Endodermal cell (in vitro differentiated cells): ENCODE results near the gene YPEL1. TPM values are rescaled to one million over a fixed set of nuclear protein-coding genes. Genes with fewer than 3 reads are reported as not detected.

Experiments used
- DNase-seq: peaks from one replicate; pipeline ENCODE4 v3.0.0-alpha.2; 2017
- H3K27ac ChIP-seq: 2 replicates; pipeline ENCODE4 v1.5.1; 2013; ENCODE audit warnings: mild to moderate bottlenecking, low read depth, low read length, moderate library complexity
- H3K27me3 ChIP-seq: 2 replicates; pipeline ENCODE4 v1.6.1; 2013; ENCODE audit warnings: mild to moderate bottlenecking, low read length, moderate library complexity; ENCODE audit not compliant: insufficient read depth, control insufficient read depth, poor library complexity, severe bottlenecking
- H3K36me3 ChIP-seq: 2 replicates; pipeline ENCODE4 v1.7.0; 2013; ENCODE audit warnings: mild to moderate bottlenecking, low read length, moderate library complexity; ENCODE audit not compliant: control insufficient read depth, insufficient read depth
- H3K4me1 ChIP-seq: one replicate; pipeline ENCODE4 v1.7.0; 2013; ENCODE audit warnings: low read length; ENCODE audit not compliant: control insufficient read depth, insufficient read depth
- H3K4me3 ChIP-seq: 2 replicates; pipeline ENCODE4 v1.5.1; 2013; ENCODE audit warnings: mild to moderate bottlenecking, low read length, moderate library complexity
- H3K9ac ChIP-seq: 2 replicates; pipeline ENCODE4 v1.6.1; 2013; ENCODE audit warnings: mild to moderate bottlenecking, low read length, moderate library complexity; ENCODE audit not compliant: poor library complexity, severe bottlenecking; ENCODE audit errors: extremely low read depth
- H3K9me3 ChIP-seq: 2 replicates; pipeline ENCODE4 v1.6.1; 2013; ENCODE audit warnings: mild to moderate bottlenecking, low read length, moderate library complexity; ENCODE audit not compliant: control insufficient read depth
- H3K27ac Mint-ChIP-seq: 2 replicates; pipeline ENCODE4 v1.8.0; 2020; ENCODE audit warnings: mixed read lengths
- H3K27me3 Mint-ChIP-seq: 2 replicates; pipeline ENCODE4 v1.8.0; 2021; ENCODE audit warnings: mild to moderate bottlenecking, mixed read lengths; ENCODE audit not compliant: insufficient read depth
- H3K36me3 Mint-ChIP-seq: 2 replicates; pipeline ENCODE4 v1.8.0; 2020; ENCODE audit warnings: low read depth, mixed read lengths
- H3K4me1 Mint-ChIP-seq: 2 replicates; pipeline ENCODE4 v1.8.0; 2020; ENCODE audit warnings: mixed read lengths
- H3K4me3 Mint-ChIP-seq: 2 replicates; pipeline ENCODE4 v1.8.0; 2020; ENCODE audit warnings: mild to moderate bottlenecking, moderate library complexity, mixed read lengths
- H3K9me3 Mint-ChIP-seq: 2 replicates; pipeline ENCODE4 v1.8.0; 2020; ENCODE audit warnings: mild to moderate bottlenecking, mixed read lengths
- CTCF ChIP-seq: fragments of 200-600 bp; sonication (generic); conservative IDR thresholded peaks from 2 replicates; pipeline ENCODE4 v1.5.0; 2021; ENCODE audit warnings: antibody characterized with exemption, mild to moderate bottlenecking
- WGBS, 2 experiments: methylation state at CpG; one replicate each; pipeline versions ENCODE4 v1.1.5 to v1.1.7; 2013; ENCODE audit warnings: missing lambda C conversion rate in 2 of 2, mixed read lengths in 1 of 2; ENCODE audit not compliant: insufficient coverage in 1 of 2, insufficient read length in 1 of 2; 5-methylcytosine and 5-hydroxymethylcytosine counted together
- microRNA-seq: library from miRNA; unstranded; fragments of <30 nt; microRNA quantifications from one replicate; pipeline ENCODE4 v1.2.0, GENCODE V29; 2020; ENCODE audit warnings: borderline microRNAs expressed
- total RNA-seq, 2 donors: library from RNA; stranded (reverse); fragmentation: NEBNext Ultra II Directional in 1 of 2; extraction: Animal tissue kit (Norgen Biotek cat#: 25700) in 1 of 2; gene quantifications; 2 replicates in 1 of 2; 3 replicates in 1 of 2; pipeline ENCODE4 v1.2.1, GENCODE V29; 2021

The YPEL1 gene
- total RNA-seq, 2 donors from 2014 or later, result 13.4 to 23.4 TPM

- H3K27me3 Mint-ChIP-seq, result no peaks in the 10 kb centered on the region
- WGBS, 2 experiments, result 0% methylated on average over 6 to 29 of the region's 29 CpGs
- Histone ChIP-seq H3K27ac (peak overlapping the region; percentile 97), H3K4me3 (peak overlapping the region; percentile 90), H3K9ac (peak overlapping the region; percentile 49), H3K4me1 (peaks cover 13% of the 10 kb centered on the region), H3K36me3 (peaks cover 34% of the 10 kb centered on the region), H3K27me3 (no peaks in the 10 kb centered on the region), H3K9me3 (no peaks in the 10 kb centered on the region)
- DNase-seq, result no peak
- H3K9me3 Mint-ChIP-seq, result no peaks in the 10 kb centered on the region
- H3K4me3 Mint-ChIP-seq, result peak overlapping the region; percentile 77
- peak overlapping the region; percentile 94 for H3K27ac Mint-ChIP-seq
- peaks cover 22% of the 10 kb centered on the region for H3K4me1 Mint-ChIP-seq
- H3K36me3 Mint-ChIP-seq, result peaks cover 18% of the 10 kb centered on the region
- TF ChIP-seq CTCF, result no peak
These were observed 84.0 kb downstream of the YPEL1 start for GRCh38 chr22:21651521-21652009.

GRCh38 chr22:21650823-21651520 lies 84.6 kb downstream of the YPEL1 start:
- Histone ChIP-seq H3K9ac (peak overlapping the region; percentile 49), H3K36me3 (peaks cover 40% of the 10 kb centered on the region), H3K27me3 (no peaks in the 10 kb centered on the region), H3K4me1 (peaks cover 13% of the 10 kb centered on the region), H3K4me3 (peak overlapping the region; percentile 90), H3K9me3 (no peaks in the 10 kb centered on the region), H3K27ac (peak overlapping the region; percentile 97)
- H3K9me3 Mint-ChIP-seq, result no peaks in the 10 kb centered on the region
- peaks cover 21% of the 10 kb centered on the region for H3K4me1 Mint-ChIP-seq
- peak overlapping the region; percentile 94 for H3K27ac Mint-ChIP-seq
- no peak for TF ChIP-seq CTCF
- H3K36me3 Mint-ChIP-seq, result peaks cover 23% of the 10 kb centered on the region
- H3K27me3 Mint-ChIP-seq, result no peaks in the 10 kb centered on the region
- peak; percentile 66 for DNase-seq
- H3K4me3 Mint-ChIP-seq, result peak overlapping the region; percentile 77
- 0 to 5% methylated on average over 3 to 6 of the region's 6 CpGs for WGBS, 2 experiments

DNA sequence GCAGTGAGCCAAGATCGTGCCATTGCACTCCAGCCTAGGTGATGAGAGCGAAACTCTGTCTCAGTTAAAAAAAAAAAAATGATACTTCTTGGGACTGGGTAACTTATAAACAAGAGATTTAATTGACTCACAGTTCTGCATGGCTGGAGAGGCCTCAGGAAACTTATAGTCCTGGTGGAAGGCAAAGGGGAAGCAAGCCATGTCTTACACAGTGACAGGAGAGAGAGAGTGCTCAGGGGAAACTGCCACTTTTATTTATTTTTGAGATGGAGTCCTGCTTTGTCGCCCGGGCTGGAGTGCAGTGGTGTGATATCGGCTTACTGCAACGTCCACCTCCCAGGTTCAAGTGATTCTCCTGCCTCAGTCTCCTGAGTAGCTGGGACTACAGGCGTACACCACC lies 85.3 kb downstream of the YPEL1 start:
- peak overlapping the region; percentile 90 for H3K4me3 ChIP-seq
- peaks cover 40% of the 10 kb centered on the region for H3K36me3 ChIP-seq
- peaks cover 21% of the 10 kb centered on the region for H3K4me1 Mint-ChIP-seq
- no peaks in the 10 kb centered on the region for H3K9me3 Mint-ChIP-seq
- peaks cover 27% of the 10 kb centered on the region for H3K36me3 Mint-ChIP-seq
- H3K27me3 Mint-ChIP-seq, result no peaks in the 10 kb centered on the region
- H3K27ac ChIP-seq, result no peak overlapping the region
- TF ChIP-seq CTCF, result no peak
- DNase-seq, result no peak
- H3K4me3 Mint-ChIP-seq, result peak overlapping the region; percentile 77
- H3K27ac Mint-ChIP-seq, result peak overlapping the region; percentile 94
- 73 to 80% methylated on average over 7 of the region's 7 CpGs for WGBS, 2 experiments
- peaks cover 13% of the 10 kb centered on the region for H3K4me1 ChIP-seq
- H3K9me3 ChIP-seq, result no peaks in the 10 kb centered on the region
- no peaks in the 10 kb centered on the region for H3K27me3 ChIP-seq
- H3K9ac ChIP-seq, result no peak overlapping the region

Small RNA genes within 50 kb of the gene (microRNA-seq; reads per million reads assigned to microRNA genes)
- 396 reads per million, percentile 89 among the genes with 10 or more reads in this experiment for gene MIR130B
- gene MIR301B, result 4.2 reads per million, percentile 28 among the genes with 10 or more reads in this experiment

Other genes starting within 250 kb of the YPEL1 start
- gene RIMBP3C, start 184.3 kb downstream of the YPEL1 start, total RNA-seq, result under 1 TPM; 0.53 to 0.75 TPM
- gene UBE2L3, start 168.1 kb downstream of the YPEL1 start, total RNA-seq, result 10 to 100 TPM; 74.6 to 79.4 TPM
- 10 to 100 TPM; 16.4 to 19.9 TPM for gene YDJC, start 105.8 kb downstream of the YPEL1 start, total RNA-seq
- under 1 TPM; 0.46 to 0.84 TPM for gene CCDC116, start 103.0 kb downstream of the YPEL1 start, total RNA-seq
- gene SDF2L1, start 93.5 kb downstream of the YPEL1 start, total RNA-seq, result 10 to 100 TPM; 30.3 to 61.4 TPM
- gene PPIL2, start 69.8 kb downstream of the YPEL1 start, total RNA-seq, result 10 to 100 TPM; 39.9 to 41.2 TPM
- gene MAPK1, start 131.9 kb upstream of the YPEL1 start, total RNA-seq, result 10 to 100 TPM; 76.8 to 78.6 TPM
- 10 to 100 TPM; 37.6 to 49.2 TPM for gene PPM1F, start 217.1 kb upstream of the YPEL1 start, total RNA-seq
- 10 to 100 TPM; 68.8 to 71.9 TPM for gene TOP3B, start 247.0 kb upstream of the YPEL1 start, total RNA-seq